ENCODE measurements around the gene SEC62. TPM values are rescaled to one million over a fixed set of nuclear protein-coding genes. Genes with fewer than 3 reads are reported as not detected.

SEC62 gene, protein sequence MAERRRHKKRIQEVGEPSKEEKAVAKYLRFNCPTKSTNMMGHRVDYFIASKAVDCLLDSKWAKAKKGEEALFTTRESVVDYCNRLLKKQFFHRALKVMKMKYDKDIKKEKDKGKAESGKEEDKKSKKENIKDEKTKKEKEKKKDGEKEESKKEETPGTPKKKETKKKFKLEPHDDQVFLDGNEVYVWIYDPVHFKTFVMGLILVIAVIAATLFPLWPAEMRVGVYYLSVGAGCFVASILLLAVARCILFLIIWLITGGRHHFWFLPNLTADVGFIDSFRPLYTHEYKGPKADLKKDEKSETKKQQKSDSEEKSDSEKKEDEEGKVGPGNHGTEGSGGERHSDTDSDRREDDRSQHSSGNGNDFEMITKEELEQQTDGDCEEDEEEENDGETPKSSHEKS
- polyA plus RNA-seq (2011; rRNA removed) (45.7 and 98.4 TPM in 2 replicates), polyA minus RNA-seq (2011; rRNA and poly(A)+ RNA removed) (65.0 and 93.6 TPM in 2 replicates)

DNA sequence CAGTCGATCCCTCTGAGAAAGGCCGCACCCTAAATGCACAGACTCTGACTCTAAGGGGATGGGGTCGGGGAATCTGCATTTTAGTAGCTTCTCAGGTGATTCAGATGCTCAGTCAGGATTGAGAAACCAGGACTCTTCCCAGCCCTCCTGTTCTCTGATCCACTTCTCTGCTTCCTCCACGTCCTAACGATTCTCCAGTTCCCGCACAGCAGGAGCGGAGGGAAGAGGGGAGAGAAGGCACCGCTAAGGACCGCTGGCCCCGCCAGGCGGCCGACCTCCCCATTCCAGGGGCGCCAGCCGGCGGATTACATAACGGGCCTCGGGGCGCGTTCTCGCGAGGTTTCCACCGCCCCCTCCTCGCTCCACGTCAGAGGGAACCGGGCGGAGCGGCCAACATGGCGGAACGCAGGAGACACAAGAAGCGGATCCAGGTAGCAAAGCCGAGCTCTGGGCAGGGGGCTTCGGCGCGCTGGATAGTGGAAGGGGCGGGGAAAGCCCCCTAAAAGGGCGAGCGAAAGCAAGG, at the start of gene SEC62:
Gene SEC62, plus strand, starts transcription at position 380 of the 523 bp plus-strand sequence. Its CDS starts 16 bp downstream, at position 396.
- ChIA-PET CTCF (interaction anchor here (0.6 to 1.2 kb wide), 3 partner anchors 11 to 197 kb away, joined by 3 to 4 read pairs (median 3); partner anchors contain the start of gene ACTRT3), POLR2A (no interaction called here)
- DNase-seq (ENCODE audit: low read depth) = no peak
- peak within 1 kb of the TSS; percentile 91 for H3K4me3 ChIP-seq (ENCODE audit: low read depth, low read length)
- no peaks in the 10 kb centered on the region; the same call in 1 of the 2 replicates for H3K27me3 ChIP-seq (ENCODE audit: control insufficient read depth, insufficient read depth, low read length)
- H3K36me3 ChIP-seq (ENCODE audit: control insufficient read depth, insufficient read depth, low read length) = no peaks in the 10 kb centered on the region
- TF ChIP-seq, protein P1, sequence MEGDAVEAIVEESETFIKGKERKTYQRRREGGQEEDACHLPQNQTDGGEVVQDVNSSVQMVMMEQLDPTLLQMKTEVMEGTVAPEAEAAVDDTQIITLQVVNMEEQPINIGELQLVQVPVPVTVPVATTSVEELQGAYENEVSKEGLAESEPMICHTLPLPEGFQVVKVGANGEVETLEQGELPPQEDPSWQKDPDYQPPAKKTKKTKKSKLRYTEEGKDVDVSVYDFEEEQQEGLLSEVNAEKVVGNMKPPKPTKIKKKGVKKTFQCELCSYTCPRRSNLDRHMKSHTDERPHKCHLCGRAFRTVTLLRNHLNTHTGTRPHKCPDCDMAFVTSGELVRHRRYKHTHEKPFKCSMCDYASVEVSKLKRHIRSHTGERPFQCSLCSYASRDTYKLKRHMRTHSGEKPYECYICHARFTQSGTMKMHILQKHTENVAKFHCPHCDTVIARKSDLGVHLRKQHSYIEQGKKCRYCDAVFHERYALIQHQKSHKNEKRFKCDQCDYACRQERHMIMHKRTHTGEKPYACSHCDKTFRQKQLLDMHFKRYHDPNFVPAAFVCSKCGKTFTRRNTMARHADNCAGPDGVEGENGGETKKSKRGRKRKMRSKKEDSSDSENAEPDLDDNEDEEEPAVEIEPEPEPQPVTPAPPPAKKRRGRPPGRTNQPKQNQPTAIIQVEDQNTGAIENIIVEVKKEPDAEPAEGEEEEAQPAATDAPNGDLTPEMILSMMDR (IDR thresholded peaks at IDR 0.05; ENCODE audit: insufficient read depth, low read depth, low read length) = peak; percentile 59

- TF ChIP-seq, protein P1 (IDR thresholded peaks at IDR 0.05; ENCODE audit: insufficient read depth, low read depth, low read length) = no peak
- Histone ChIP-seq H3K4me3 (ENCODE audit: low read depth, low read length) (no peak overlapping the region), H3K27me3 (ENCODE audit: control insufficient read depth, insufficient read depth, low read length) (no peaks in the 10 kb centered on the region; the same call in 1 of the 2 replicates), H3K36me3 (ENCODE audit: control insufficient read depth, insufficient read depth, low read length) (no peaks in the 10 kb centered on the region)
- ChIA-PET POLR2A (no interaction called here), CTCF (no interaction called here)
- DNase-seq (ENCODE audit: low read depth) = no peak
Observed at GRCh38 chr3:169923189-169923588, 43.4 kb upstream of the SEC62 start.

DNA sequence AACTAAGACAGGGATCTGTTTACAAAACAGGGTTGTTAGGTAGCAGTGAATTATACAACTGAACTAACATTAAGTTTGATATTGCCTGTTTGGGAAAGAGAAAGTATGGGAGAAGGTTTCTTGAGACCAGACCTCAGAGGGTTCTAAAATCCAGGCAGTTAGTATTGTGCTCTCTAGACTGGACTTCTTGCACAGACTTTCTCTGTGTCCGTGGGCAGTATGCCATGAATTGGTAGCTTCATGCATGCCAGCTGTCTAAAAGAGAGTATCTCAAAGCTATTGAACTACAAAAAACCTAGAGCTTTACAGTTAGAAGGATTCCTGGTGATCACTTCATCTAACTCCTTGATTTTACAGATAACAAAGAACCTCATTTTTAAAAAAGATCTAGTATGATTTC, 42.8 kb upstream of the SEC62 start:
- Histone ChIP-seq H3K36me3 (ENCODE audit: control insufficient read depth, insufficient read depth, low read length) (no peaks in the 10 kb centered on the region), H3K4me3 (ENCODE audit: low read depth, low read length) (no peak overlapping the region), H3K27me3 (ENCODE audit: control insufficient read depth, insufficient read depth, low read length) (no peaks in the 10 kb centered on the region; the same call in 1 of the 2 replicates)
- CTCF ChIA-PET = no interaction called here
- no peak for DNase-seq (ENCODE audit: low read depth)
- TF ChIP-seq, protein P1 (IDR thresholded peaks at IDR 0.05; ENCODE audit: insufficient read depth, low read depth, low read length) = no peak
- POLR2A ChIA-PET = no interaction called here

DNA sequence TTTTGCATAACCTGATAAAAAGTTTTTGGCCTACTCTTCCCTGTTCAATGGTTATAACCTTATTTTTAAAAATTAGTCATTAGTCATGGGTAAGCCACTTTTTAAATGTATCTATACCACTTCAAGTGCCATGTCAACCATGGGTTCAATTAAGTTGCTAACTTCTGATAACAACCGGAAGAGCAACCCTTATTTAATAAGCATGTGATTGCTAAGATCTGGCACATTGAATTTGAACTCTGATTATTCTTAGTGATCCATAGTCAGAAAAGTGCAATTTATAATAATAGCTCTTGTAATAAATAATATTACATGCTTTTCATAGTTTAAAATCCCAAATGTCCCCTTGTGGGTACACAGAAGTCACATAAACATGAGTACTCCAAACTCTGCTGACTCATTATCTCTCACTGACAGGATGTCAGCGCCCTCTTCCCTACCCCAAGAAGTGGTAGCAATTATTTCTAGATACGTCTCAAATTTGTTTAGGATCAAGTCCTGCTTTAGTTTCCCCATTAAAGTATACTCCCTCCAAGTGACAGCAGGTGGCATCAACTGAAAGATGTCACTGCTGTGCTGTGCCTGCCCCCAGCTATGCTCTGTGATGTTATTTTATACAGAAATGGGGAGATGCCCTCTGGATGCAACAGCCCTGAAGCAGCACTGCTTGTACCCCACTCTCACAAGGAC, 36.6 kb upstream of the SEC62 start:
- H3K36me3 ChIP-seq (ENCODE audit: control insufficient read depth, insufficient read depth, low read length) = no peaks in the 10 kb centered on the region
- POLR2A ChIA-PET = no interaction called here

More for the DNA sequence above, 36.6 kb upstream of the SEC62 start:
- no peak overlapping the region for H3K4me3 ChIP-seq (ENCODE audit: low read depth, low read length)
- CTCF ChIA-PET = no interaction called here
- no peak for DNase-seq (ENCODE audit: low read depth)
- TF ChIP-seq, protein P1 (IDR thresholded peaks at IDR 0.05; ENCODE audit: insufficient read depth, low read depth, low read length) = no peak
- 0 out of 2 replicates have a peak, but pooled peaks cover 2% of the 10 kb centered on the region for H3K27me3 ChIP-seq (ENCODE audit: control insufficient read depth, insufficient read depth, low read length)

Measured in BJ (cell line).